A673 (cell line): ENCODE data around the gene IGFL3.

Source experiments
- CTCF ChIP-seq: fragments of 300-800, 200-600 bp; sonication (generic); conservative IDR thresholded peaks from 2 replicates; pipeline ENCODE4 v1.5.1; 2017; ENCODE audit warnings: low read depth, mild to moderate bottlenecking, antibody characterized with exemption, low read length, moderate library complexity, mixed read lengths
- EZH2 ChIP-seq: fragments of 200-600 bp; sonication (generic); IDR thresholded peaks from 2 replicates; pipeline ENCODE4 v1.6.1; 2017; ENCODE audit warnings: borderline replicate concordance, low read depth, mild to moderate bottlenecking, mixed read lengths, antibody characterized with exemption, low read length; ENCODE audit not compliant: poor library complexity, severe bottlenecking

GRCh38 chr19:46089432-46089831, 35.1 kb downstream of the IGFL3 start:
- TF ChIP-seq CTCF (no peak), EZH2 (no peak)
